ENCODE results near the gene ACSF2. TPM values are rescaled to one million over a fixed set of nuclear protein-coding genes. Genes with fewer than 3 reads are reported as not detected.
A peak's percentile ranks its signal among the peaks of the same experiment; 100 is the strongest.

ACSF2 gene
- total and polyA plus RNA-seq, 2 of the 13 experiments (the other 11 are each of a cell fraction or from before 2014, with no cell fraction given) = 87.3 to 109 TPM

- no peak for TF ChIP-seq ZNF746 (CRISPR knock-in tag; IDR thresholded peaks at IDR 0.05)
- peak; percentile 49; the same call in 1 of the 2 replicates for TF ChIP-seq ARID4A (CRISPR knock-in tag; IDR thresholded peaks at IDR 0.05; ENCODE audit: borderline replicate concordance)
- no peak for TF ChIP-seq ZNF251 (CRISPR knock-in tag; IDR thresholded peaks at IDR 0.05)
- peak; percentile 57; the same call in 1 of the 2 replicates for TF ChIP-seq CBX5 (CRISPR knock-in tag; IDR thresholded peaks at IDR 0.05; ENCODE audit: borderline replicate concordance)
- TF ChIP-seq GTF2F1 (IDR thresholded peaks at IDR 0.05; ENCODE audit: low read length) = no peak
- no peak for TF ChIP-seq PCBP2 (optimal IDR thresholded peaks at IDR 0.05; ENCODE audit: low read depth, low read length, poor library complexity, severe bottlenecking)
- TF ChIP-seq CENPX (CRISPR knock-in tag; IDR thresholded peaks at IDR 0.05) = no peak
- TF ChIP-seq ELF4 (CRISPR knock-in tag; IDR thresholded peaks at IDR 0.05; ENCODE audit: borderline replicate concordance) = no peak
- TF ChIP-seq ZNF646 (CRISPR knock-in tag; IDR thresholded peaks at IDR 0.05) = no peak
- no peak for TF ChIP-seq SMAD3 (CRISPR knock-in tag; IDR thresholded peaks at IDR 0.05)
- TF ChIP-seq ZMYM4 (CRISPR knock-in tag; IDR thresholded peaks at IDR 0.05) = no peak; the same call in 1 of the 2 replicates
- no peak for TF ChIP-seq GPBP1L1 (CRISPR knock-in tag; IDR thresholded peaks at IDR 0.05)
- TF ChIP-seq ZC3H13 (CRISPR knock-in tag; IDR thresholded peaks at IDR 0.05) = no peak
- 0 out of 2 replicates have a peak, but pooled peaks have one; percentile 32 for TF ChIP-seq ZBTB39 (CRISPR knock-in tag; IDR thresholded peaks at IDR 0.05)
These were observed 50.7 kb downstream of the ACSF2 start (continued) for GRCh38 chr17:50476545-50477315.

Measured in HepG2 (cell line).